GM12878 (cell line): ENCODE measurements around the gene PPP1R36. TPM values are rescaled to one million over a fixed set of nuclear protein-coding genes. Genes with fewer than 3 reads are reported as not detected.

ENCODE experiments used
- BHLHE40 ChIP-seq, 2 experiments: fragments of 450-650 bp in 1 of 2; IDR thresholded peaks; 2 replicates each; pipeline ENCODE4 v1.6.1; 2011 to 2017; ENCODE audit warnings: low read depth in 2 of 2, borderline replicate concordance in 1 of 2, improper control_type of control experiment in 1 of 2, low read length in 1 of 2, mild to moderate bottlenecking in 1 of 2
- CREM ChIP-seq: IDR thresholded peaks from 2 replicates; pipeline ENCODE4 v1.6.1; 2014; ENCODE audit warnings: antibody characterized with exemption, low read depth
- DPF2 ChIP-seq: fragments of 450-650 bp; IDR thresholded peaks from 2 replicates; pipeline ENCODE4 v1.6.1; 2017; ENCODE audit warnings: mild to moderate bottlenecking
- ELK1 ChIP-seq: IDR thresholded peaks from 2 replicates; pipeline ENCODE4 v1.6.1; 2012; ENCODE audit warnings: low read depth, low read length, improper control_type of control experiment
- IKZF2 ChIP-seq, 2 experiments: fragments of 450-650 bp; IDR thresholded peaks; 2 replicates each; pipeline ENCODE4 v1.6.1; 2017; ENCODE audit warnings: mild to moderate bottlenecking in 2 of 2, moderate library complexity in 2 of 2
- MXI1 ChIP-seq: fragments of 150-350 bp; IDR thresholded peaks from 2 replicates; pipeline ENCODE4 v1.6.1; 2011; ENCODE audit warnings: low read depth, mild to moderate bottlenecking, inconsistent platforms, low read length, improper control_type of control experiment
- POU2F2 ChIP-seq: IDR thresholded peaks from 3 replicates; pipeline ENCODE4 v1.6.1; 2011; ENCODE audit warnings: low read depth, mild to moderate bottlenecking, low read length, borderline replicate concordance
- RAD21 ChIP-seq: IDR thresholded peaks from 2 replicates; pipeline ENCODE4 v1.6.1; 2011; ENCODE audit warnings: mild to moderate bottlenecking, low read depth, low read length, moderate library complexity; ENCODE audit not compliant: insufficient read depth
- SMAD5 ChIP-seq: IDR thresholded peaks from 2 replicates; pipeline ENCODE4 v1.6.1; 2016; ENCODE audit warnings: antibody characterized with exemption, low read depth
- SPI1 ChIP-seq: IDR thresholded peaks from 2 replicates; pipeline ENCODE4 v1.6.1; 2011; ENCODE audit warnings: low read depth, mild to moderate bottlenecking, low read length, moderate library complexity, borderline replicate concordance; ENCODE audit not compliant: insufficient read depth
- STAT3 ChIP-seq: IDR thresholded peaks from 2 replicates; pipeline ENCODE4 v1.6.1; 2011; ENCODE audit warnings: low read depth, low read length, improper control_type of control experiment
- TAF1 ChIP-seq: IDR thresholded peaks from 2 replicates; pipeline ENCODE4 v1.6.1; 2011; ENCODE audit warnings: mild to moderate bottlenecking, low read depth, low read length, borderline replicate concordance
- TCF12 ChIP-seq: IDR thresholded peaks from 2 replicates; pipeline ENCODE4 v1.6.1; 2011; ENCODE audit warnings: low read depth, mild to moderate bottlenecking, low read length
- TCF3 ChIP-seq: IDR thresholded peaks from 2 replicates; pipeline ENCODE4 v1.6.1; 2012; ENCODE audit warnings: low read depth, mild to moderate bottlenecking, low read length, borderline replicate concordance; ENCODE audit not compliant: insufficient read depth
- WRNIP1 ChIP-seq: IDR thresholded peaks from 2 replicates; pipeline ENCODE4 v1.6.1; 2011; ENCODE audit warnings: low read depth, low read length, improper control_type of control experiment, borderline replicate concordance
- ZBED1 ChIP-seq: IDR thresholded peaks from 2 replicates; pipeline ENCODE4 v1.6.1; 2016; ENCODE audit warnings: borderline replicate concordance
- ZZZ3 ChIP-seq: IDR thresholded peaks from 2 replicates; pipeline ENCODE4 v1.6.1; 2011; ENCODE audit warnings: low read depth; ENCODE audit not compliant: control insufficient read depth, insufficient read length
- polyA plus RNA-seq, 11 experiments: library from polyadenylated mRNA; depleted of rRNA in 4 of 11; unstranded in 6 of 11; stranded (reverse) in 5 of 11; fragments of >200 nt; fragmentation: Nextera tagmentation in 4 of 11; fragmentation: Illumina TruSeq in 1 of 11; extraction: Ambion mirVana in 4 of 11; extraction: Trizol in 1 of 11; gene quantifications; 1 replicate in 1 of 11; 2 replicates in 10 of 11; pipeline versions ENCODE4 v1.2.1 to v1.2.3, GENCODE V29; 2011 to 2016; ENCODE audit warnings: inconsistent platforms in 2 of 11, missing spikeins in 2 of 11, low read depth in 1 of 11
- total RNA-seq, 4 experiments: library from RNA; depleted of rRNA in 3 of 4; stranded (reverse); fragments of >200 nt in 3 of 4; fragmentation: Illumina TruSeq in 1 of 4; extraction: Trizol in 1 of 4; gene quantifications; 2 replicates each; pipeline versions ENCODE4 v1.2.1 to v1.2.3, GENCODE V29; 2013 to 2021
- TF ChIP-seq, protein P1 (sequence below): fragments of 450-650 bp; IDR thresholded peaks from 2 replicates; pipeline ENCODE4 v1.6.1; 2017; ENCODE audit warnings: mild to moderate bottlenecking, moderate library complexity
- TF ChIP-seq, protein P2 (sequence below): fragments of 450-650 bp; IDR thresholded peaks from 2 replicates; pipeline ENCODE4 v1.6.1; 2016; ENCODE audit warnings: mild to moderate bottlenecking
- TF ChIP-seq, protein P3 (sequence below): fragments of 450-650 bp; formaldehyde crosslinking; IDR thresholded peaks from 2 replicates; pipeline ENCODE4 v1.4.0; 2022; ENCODE audit warnings: mild to moderate bottlenecking, moderate library complexity

PPP1R36 gene
- total and polyA plus RNA-seq, 10 of the 15 experiments (the other 5 are each of a cell fraction or from before 2014, with no cell fraction given) = 0.12 to 0.13 TPM; not detected in 8

DNA sequence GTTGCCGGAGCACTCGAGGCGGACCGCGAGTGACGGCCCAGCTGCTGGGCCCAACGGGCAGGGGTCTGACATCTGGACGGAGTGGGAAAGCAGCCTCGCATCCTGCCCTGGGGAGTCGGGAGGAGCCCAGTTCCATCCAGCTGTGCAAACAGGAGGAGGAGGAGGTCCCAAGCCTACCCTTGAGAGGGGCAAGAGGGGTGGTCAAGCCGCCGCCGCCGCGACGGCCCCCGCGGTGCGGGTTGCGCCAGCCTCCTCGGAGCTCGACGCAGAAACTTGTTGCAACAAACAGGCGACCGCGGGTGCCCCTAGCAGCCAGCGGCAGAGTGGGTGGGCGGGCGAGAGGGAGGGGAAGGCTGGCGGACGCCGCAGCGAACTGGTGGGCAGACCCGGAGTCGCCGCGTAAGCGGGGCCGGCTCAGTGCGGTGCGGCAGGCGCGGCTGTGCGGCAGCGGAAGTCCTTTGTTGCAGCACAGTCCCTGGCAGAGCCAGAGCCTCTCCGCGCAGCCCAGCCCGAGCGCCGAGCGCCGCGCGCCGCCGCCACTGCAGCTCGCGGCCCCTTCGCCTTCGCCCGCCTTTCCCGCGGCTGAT, 45.4 kb upstream of the PPP1R36 start, which contains the start of gene ZBTB1 (continued):
- TF ChIP-seq, protein P1, sequence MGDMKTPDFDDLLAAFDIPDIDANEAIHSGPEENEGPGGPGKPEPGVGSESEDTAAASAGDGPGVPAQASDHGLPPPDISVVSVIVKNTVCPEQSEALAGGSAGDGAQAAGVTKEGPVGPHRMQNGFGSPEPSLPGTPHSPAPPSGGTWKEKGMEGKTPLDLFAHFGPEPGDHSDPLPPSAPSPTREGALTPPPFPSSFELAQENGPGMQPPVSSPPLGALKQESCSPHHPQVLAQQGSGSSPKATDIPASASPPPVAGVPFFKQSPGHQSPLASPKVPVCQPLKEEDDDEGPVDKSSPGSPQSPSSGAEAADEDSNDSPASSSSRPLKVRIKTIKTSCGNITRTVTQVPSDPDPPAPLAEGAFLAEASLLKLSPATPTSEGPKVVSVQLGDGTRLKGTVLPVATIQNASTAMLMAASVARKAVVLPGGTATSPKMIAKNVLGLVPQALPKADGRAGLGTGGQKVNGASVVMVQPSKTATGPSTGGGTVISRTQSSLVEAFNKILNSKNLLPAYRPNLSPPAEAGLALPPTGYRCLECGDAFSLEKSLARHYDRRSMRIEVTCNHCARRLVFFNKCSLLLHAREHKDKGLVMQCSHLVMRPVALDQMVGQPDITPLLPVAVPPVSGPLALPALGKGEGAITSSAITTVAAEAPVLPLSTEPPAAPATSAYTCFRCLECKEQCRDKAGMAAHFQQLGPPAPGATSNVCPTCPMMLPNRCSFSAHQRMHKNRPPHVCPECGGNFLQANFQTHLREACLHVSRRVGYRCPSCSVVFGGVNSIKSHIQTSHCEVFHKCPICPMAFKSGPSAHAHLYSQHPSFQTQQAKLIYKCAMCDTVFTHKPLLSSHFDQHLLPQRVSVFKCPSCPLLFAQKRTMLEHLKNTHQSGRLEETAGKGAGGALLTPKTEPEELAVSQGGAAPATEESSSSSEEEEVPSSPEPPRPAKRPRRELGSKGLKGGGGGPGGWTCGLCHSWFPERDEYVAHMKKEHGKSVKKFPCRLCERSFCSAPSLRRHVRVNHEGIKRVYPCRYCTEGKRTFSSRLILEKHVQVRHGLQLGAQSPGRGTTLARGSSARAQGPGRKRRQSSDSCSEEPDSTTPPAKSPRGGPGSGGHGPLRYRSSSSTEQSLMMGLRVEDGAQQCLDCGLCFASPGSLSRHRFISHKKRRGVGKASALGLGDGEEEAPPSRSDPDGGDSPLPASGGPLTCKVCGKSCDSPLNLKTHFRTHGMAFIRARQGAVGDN = no peak; the same call in 1 of the 2 replicates
- peak; percentile 45 for TF ChIP-seq CREM
- no peak for TF ChIP-seq ZZZ3
- peak; percentile 45; the same call in 1 of the 2 replicates for TF ChIP-seq TCF12
- 0 out of 2 replicates have a peak, but pooled peaks have one; percentile 52 for TF ChIP-seq WRNIP1
- peak; percentile 13; the same call in 1 of the 2 replicates for TF ChIP-seq DPF2
- TF ChIP-seq SPI1 = peak; percentile 18; the same call in 1 of the 2 replicates
- TF ChIP-seq BHLHE40 (IDR thresholded peaks at IDR 0.05; ENCODE audit: borderline replicate concordance in 1 of 2, low read depth in 2 of 2, low read length in 1 of 2) = peak; percentile 18 to 51; a peak in 2 of 4 replicates
- TF ChIP-seq TAF1 = peak; percentile 68; the same call in 1 of the 2 replicates
- TF ChIP-seq ELK1 = no peak
- peak; percentile 27; the same call in 1 of the 2 replicates for TF ChIP-seq MXI1
- TF ChIP-seq RAD21 = no peak
- TF ChIP-seq SMAD5 = peak; percentile 51
- TF ChIP-seq IKZF2 (IDR thresholded peaks at IDR 0.05) = 0 out of 4 replicates have a peak, but pooled peaks of 1 of the 2 experiments have one; percentile 52
- TF ChIP-seq, protein P2, sequence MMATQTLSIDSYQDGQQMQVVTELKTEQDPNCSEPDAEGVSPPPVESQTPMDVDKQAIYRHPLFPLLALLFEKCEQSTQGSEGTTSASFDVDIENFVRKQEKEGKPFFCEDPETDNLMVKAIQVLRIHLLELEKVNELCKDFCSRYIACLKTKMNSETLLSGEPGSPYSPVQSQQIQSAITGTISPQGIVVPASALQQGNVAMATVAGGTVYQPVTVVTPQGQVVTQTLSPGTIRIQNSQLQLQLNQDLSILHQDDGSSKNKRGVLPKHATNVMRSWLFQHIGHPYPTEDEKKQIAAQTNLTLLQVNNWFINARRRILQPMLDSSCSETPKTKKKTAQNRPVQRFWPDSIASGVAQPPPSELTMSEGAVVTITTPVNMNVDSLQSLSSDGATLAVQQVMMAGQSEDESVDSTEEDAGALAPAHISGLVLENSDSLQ = peak; percentile 33; the same call in 1 of the 2 replicates
- peak; percentile 38; the same call in 1 of the 2 replicates for TF ChIP-seq TCF3
- no peak for TF ChIP-seq STAT3
- TF ChIP-seq ZBED1 = no peak
- TF ChIP-seq, protein P3, sequence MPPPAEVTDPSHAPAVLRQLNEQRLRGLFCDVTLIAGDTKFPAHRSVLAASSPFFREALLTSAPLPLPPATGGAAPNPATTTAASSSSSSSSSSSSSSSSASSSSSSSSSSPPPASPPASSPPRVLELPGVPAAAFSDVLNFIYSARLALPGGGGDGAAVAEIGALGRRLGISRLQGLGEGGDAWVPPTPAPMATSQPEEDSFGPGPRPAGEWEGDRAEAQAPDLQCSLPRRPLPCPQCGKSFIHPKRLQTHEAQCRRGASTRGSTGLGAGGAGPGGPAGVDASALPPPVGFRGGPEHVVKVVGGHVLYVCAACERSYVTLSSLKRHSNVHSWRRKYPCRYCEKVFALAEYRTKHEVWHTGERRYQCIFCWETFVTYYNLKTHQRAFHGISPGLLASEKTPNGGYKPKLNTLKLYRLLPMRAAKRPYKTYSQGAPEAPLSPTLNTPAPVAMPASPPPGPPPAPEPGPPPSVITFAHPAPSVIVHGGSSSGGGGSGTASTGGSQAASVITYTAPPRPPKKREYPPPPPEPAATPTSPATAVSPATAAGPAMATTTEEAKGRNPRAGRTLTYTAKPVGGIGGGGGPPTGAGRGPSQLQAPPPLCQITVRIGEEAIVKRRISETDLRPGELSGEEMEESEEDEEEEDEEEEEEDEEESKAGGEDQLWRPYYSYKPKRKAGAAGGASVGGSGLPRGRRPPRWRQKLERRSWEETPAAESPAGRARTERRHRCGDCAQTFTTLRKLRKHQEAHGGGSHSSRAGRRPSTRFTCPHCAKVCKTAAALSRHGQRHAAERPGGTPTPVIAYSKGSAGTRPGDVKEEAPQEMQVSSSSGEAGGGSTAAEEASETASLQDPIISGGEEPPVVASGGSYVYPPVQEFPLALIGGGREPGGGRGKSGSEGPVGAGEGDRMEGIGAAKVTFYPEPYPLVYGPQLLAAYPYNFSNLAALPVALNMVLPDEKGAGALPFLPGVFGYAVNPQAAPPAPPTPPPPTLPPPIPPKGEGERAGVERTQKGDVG (CRISPR knock-in tag) = no peak
- TF ChIP-seq POU2F2 = peak; percentile 27
